HEK293 (cell line): ENCODE measurements around the gene TECR.

Experiments
- ZBTB20 ChIP-seq: fragments of 450-650 bp; formaldehyde crosslinking; IDR thresholded peaks from 2 replicates; pipeline ENCODE4 v1.5.1; 2016; ENCODE audit warnings: missing biosample characterization, missing genetic modification characterization
- ZNF138 ChIP-seq: fragments of 450-650 bp; formaldehyde crosslinking; IDR thresholded peaks from 2 replicates; pipeline ENCODE4 v1.5.1; 2016; ENCODE audit warnings: missing biosample characterization, missing genetic modification characterization, borderline replicate concordance
- ZNF785 ChIP-seq: fragments of 450-650 bp; formaldehyde crosslinking; IDR thresholded peaks from 2 replicates; pipeline ENCODE4 v1.5.1; 2016; ENCODE audit warnings: missing biosample characterization, missing genetic modification characterization
- TF ChIP-seq, protein P1 (sequence below): fragments of 450-650 bp; formaldehyde crosslinking; IDR thresholded peaks from 2 replicates; pipeline ENCODE4 v1.5.1; 2016; ENCODE audit warnings: missing biosample characterization, missing genetic modification characterization
- TF ChIP-seq, protein P2 (sequence below): fragments of 450-650 bp; formaldehyde crosslinking; IDR thresholded peaks from 2 replicates; pipeline ENCODE4 v1.5.1; 2016; ENCODE audit warnings: missing biosample characterization, missing genetic modification characterization
- TF ChIP-seq, protein P3 (sequence below): fragments of 450-650 bp; formaldehyde crosslinking; IDR thresholded peaks from 2 replicates; pipeline ENCODE4 v1.5.1; 2016; ENCODE audit warnings: missing biosample characterization, missing genetic modification characterization, low read depth

DNA sequence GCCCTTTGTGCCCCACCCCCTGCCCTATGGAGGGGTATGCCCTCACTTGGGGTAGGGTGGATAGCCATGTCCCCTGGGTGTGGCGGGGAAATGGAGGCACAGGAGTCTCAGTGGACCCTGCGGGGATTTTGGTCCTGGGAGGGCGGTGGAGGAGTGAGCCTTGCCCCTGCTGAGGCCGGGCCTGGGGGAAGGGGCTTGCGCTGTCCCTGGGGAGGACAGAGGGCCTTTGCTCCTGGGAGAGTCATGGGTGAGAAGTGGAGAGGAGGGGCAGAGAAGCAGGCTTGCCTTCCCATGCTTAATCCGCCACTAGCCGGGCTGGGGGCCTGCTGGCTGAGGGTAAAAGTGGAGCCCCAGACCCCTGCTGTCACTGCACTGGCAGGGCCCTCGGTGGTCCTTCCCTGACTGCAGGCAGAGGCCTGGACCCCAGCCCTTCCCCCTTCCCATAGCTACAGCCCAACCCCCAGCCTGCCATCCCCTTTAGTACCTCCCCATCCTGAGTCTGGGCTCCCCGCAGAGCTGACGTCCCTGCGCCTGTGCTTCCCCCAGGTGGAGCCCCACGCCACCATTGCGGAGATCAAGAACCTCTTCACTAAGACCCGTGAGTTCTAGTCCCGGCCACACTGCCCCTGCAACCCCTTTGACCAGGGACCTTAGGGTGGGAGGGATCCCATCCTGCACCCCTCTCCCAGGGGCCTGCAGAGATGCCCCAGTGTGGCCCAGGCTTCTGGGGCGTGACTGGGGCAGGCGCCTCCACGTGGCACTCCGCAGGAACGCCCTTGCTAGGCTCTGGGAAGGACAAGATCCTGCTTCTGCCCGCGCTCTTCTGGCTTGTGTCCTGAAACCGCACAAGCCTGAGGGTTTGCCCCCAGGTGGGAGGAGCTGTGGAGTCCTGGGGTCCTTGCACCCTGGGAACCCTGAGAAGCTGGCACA is 33.5 kb downstream of the TECR start:
- TF ChIP-seq ZNF138 (no peak), ZNF785 (no peak), ZBTB20 (tag by site-specific recombination) (no peak)
- TF ChIP-seq, protein P1, sequence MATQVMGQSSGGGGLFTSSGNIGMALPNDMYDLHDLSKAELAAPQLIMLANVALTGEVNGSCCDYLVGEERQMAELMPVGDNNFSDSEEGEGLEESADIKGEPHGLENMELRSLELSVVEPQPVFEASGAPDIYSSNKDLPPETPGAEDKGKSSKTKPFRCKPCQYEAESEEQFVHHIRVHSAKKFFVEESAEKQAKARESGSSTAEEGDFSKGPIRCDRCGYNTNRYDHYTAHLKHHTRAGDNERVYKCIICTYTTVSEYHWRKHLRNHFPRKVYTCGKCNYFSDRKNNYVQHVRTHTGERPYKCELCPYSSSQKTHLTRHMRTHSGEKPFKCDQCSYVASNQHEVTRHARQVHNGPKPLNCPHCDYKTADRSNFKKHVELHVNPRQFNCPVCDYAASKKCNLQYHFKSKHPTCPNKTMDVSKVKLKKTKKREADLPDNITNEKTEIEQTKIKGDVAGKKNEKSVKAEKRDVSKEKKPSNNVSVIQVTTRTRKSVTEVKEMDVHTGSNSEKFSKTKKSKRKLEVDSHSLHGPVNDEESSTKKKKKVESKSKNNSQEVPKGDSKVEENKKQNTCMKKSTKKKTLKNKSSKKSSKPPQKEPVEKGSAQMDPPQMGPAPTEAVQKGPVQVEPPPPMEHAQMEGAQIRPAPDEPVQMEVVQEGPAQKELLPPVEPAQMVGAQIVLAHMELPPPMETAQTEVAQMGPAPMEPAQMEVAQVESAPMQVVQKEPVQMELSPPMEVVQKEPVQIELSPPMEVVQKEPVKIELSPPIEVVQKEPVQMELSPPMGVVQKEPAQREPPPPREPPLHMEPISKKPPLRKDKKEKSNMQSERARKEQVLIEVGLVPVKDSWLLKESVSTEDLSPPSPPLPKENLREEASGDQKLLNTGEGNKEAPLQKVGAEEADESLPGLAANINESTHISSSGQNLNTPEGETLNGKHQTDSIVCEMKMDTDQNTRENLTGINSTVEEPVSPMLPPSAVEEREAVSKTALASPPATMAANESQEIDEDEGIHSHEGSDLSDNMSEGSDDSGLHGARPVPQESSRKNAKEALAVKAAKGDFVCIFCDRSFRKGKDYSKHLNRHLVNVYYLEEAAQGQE (tag by site-specific recombination): no peak
- TF ChIP-seq, protein P2, sequence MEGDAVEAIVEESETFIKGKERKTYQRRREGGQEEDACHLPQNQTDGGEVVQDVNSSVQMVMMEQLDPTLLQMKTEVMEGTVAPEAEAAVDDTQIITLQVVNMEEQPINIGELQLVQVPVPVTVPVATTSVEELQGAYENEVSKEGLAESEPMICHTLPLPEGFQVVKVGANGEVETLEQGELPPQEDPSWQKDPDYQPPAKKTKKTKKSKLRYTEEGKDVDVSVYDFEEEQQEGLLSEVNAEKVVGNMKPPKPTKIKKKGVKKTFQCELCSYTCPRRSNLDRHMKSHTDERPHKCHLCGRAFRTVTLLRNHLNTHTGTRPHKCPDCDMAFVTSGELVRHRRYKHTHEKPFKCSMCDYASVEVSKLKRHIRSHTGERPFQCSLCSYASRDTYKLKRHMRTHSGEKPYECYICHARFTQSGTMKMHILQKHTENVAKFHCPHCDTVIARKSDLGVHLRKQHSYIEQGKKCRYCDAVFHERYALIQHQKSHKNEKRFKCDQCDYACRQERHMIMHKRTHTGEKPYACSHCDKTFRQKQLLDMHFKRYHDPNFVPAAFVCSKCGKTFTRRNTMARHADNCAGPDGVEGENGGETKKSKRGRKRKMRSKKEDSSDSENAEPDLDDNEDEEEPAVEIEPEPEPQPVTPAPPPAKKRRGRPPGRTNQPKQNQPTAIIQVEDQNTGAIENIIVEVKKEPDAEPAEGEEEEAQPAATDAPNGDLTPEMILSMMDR: no peak
- TF ChIP-seq, protein P3, sequence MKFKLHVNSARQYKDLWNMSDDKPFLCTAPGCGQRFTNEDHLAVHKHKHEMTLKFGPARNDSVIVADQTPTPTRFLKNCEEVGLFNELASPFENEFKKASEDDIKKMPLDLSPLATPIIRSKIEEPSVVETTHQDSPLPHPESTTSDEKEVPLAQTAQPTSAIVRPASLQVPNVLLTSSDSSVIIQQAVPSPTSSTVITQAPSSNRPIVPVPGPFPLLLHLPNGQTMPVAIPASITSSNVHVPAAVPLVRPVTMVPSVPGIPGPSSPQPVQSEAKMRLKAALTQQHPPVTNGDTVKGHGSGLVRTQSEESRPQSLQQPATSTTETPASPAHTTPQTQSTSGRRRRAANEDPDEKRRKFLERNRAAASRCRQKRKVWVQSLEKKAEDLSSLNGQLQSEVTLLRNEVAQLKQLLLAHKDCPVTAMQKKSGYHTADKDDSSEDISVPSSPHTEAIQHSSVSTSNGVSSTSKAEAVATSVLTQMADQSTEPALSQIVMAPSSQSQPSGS (tag by site-specific recombination): no peak
